CD4-positive, alpha-beta T cell (primary cell): ENCODE data around the gene ANKS1B. TPM values are rescaled to one million over a fixed set of nuclear protein-coding genes. Genes with fewer than 3 reads are reported as not detected.

Source experiments
- ATAC-seq: fragments of 200-7000 bp; cut with Tn5 transposase; one replicate; pipeline ENCODE4 v1.10.0; 2022; ENCODE audit warnings: mild to moderate bottlenecking; ENCODE audit not compliant: poor library complexity
- CTCF ChIA-PET: fragments of 350-600 bp; sonication (Branson Sonifier 250); formaldehyde crosslinking; loops from one replicate; lab custom pipeline; 2021; ENCODE audit warnings: antibody characterized with exemption, inconsistent platforms; lab: Charles Lee
- POLR2A ChIA-PET: fragments of 350-600 bp; sonication (Branson Sonifier 250); formaldehyde crosslinking; loops from one replicate; lab custom pipeline; 2021; ENCODE audit warnings: antibody characterized with exemption, inconsistent platforms; lab: Charles Lee
- DNase-seq, 14 experiments: peaks; one replicate each; pipeline ENCODE4 v3.0.0-alpha.2; 2013 to 2020; ENCODE audit warnings: mixed read lengths in 2 of 14
- H3K27ac ChIP-seq, 2 donors: one replicate each; pipeline versions ENCODE4 v1.5.1 to v1.7.0; 2013; ENCODE audit warnings: low read length in 2 of 2, low read depth in 1 of 2, mild to moderate bottlenecking in 1 of 2
- H3K27me3 ChIP-seq, 2 experiments: 1 replicate in 1 of 2; 2 replicates in 1 of 2; pipeline versions ENCODE4 v1.6.1 to v1.7.0; 2013; ENCODE audit warnings: low read length in 2 of 2, control low read depth in 1 of 2, mild to moderate bottlenecking in 1 of 2, moderate library complexity in 1 of 2; ENCODE audit not compliant: insufficient read depth in 2 of 2, control insufficient read depth in 1 of 2
- H3K36me3 ChIP-seq: one replicate; pipeline ENCODE4 v1.6.1; 2013; ENCODE audit warnings: low read length, control low read depth; ENCODE audit not compliant: insufficient read depth
- H3K4me1 ChIP-seq: one replicate; pipeline ENCODE4 v1.6.1; 2013; ENCODE audit warnings: low read length, control low read depth; ENCODE audit not compliant: insufficient read depth
- H3K4me3 ChIP-seq: one replicate; pipeline ENCODE4 v1.5.1; 2013; ENCODE audit warnings: mild to moderate bottlenecking, low read length, moderate library complexity
- H3K9me3 ChIP-seq, 2 experiments: 1 replicate in 1 of 2; 2 replicates in 1 of 2; pipeline versions ENCODE4 v1.6.1 to v1.7.0; 2013; ENCODE audit warnings: low read length in 2 of 2, mild to moderate bottlenecking in 2 of 2, control low read depth in 1 of 2, moderate library complexity in 1 of 2; ENCODE audit not compliant: control insufficient read depth in 1 of 2, insufficient read depth in 1 of 2
- H3K27ac Mint-ChIP-seq: one replicate; pipeline ENCODE4 v1.8.0; 2020; ENCODE audit warnings: mixed read lengths
- H3K27me3 Mint-ChIP-seq: one replicate; pipeline ENCODE4 v1.8.0; 2021; ENCODE audit warnings: mixed read lengths
- H3K36me3 Mint-ChIP-seq: one replicate; pipeline ENCODE4 v1.8.0; 2021; ENCODE audit warnings: low read depth, mixed read lengths
- H3K4me1 Mint-ChIP-seq: one replicate; pipeline ENCODE4 v1.8.0; 2021; ENCODE audit warnings: low read depth, mixed read lengths
- H3K4me3 Mint-ChIP-seq: one replicate; pipeline ENCODE4 v1.8.0; 2020; ENCODE audit warnings: mild to moderate bottlenecking, mixed read lengths
- H3K9me3 Mint-ChIP-seq: one replicate; pipeline ENCODE4 v1.8.0; 2020; ENCODE audit warnings: mixed read lengths
- CTCF ChIP-seq: fragments of 200-600 bp; IDR thresholded peaks from one replicate; pipeline ENCODE4 v1.8.0; 2022; ENCODE audit warnings: antibody characterized with exemption, mild to moderate bottlenecking
- intact Hi-C, 2 experiments: fragments of 100-400 bp; cut with DNase I in 1 of 2; cut with micrococcal nuclease in 1 of 2; formaldehyde crosslinking; loops; one replicate each; pipeline versions ENCODE4 v1.15.1 to v1.9.0; 2023 to 2025; cut with DNase I, micrococcal nuclease
- total RNA-seq, 174 experiments: library from RNA in 2 of 174; stranded (reverse) in 2 of 174; gene quantifications; one replicate each; pipeline ENCODE4 v1.2.3 and lab custom pipeline; 2021 to 2026

ANKS1B gene
- total RNA-seq, 2 experiments from 2014 or later, result 0.16 to 1.1 TPM

DNA sequence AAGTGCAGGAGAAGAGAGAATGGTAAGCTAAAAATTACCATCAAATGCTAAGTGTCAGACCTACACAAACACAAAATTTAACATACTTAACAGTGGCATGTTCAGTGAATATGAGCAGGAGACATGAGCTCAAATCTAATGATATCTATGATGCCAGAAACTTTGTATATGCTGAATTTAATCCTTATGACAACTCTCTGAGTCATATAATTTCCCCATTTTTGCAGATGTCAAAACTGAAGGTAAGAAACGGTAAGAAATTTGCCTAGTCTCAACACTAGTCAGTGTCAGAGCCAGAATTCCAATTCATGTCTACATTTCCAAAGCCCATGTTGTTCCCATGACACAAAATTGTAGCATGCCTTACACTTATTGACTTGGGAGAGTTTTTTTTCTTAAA is 963.9 kb downstream of the ANKS1B start:
- H3K27me3 ChIP-seq, result peaks cover 0 to 8% of the 10 kb centered on the region in 2 experiments
- intact Hi-C loops, result no loop called here
- DNase-seq, result no peak

GRCh38 chr12:99019798-99020197 is 964.9 kb downstream of the ANKS1B start:
- H3K27me3 ChIP-seq, result peaks cover 0 to 7% of the 10 kb centered on the region in 2 experiments
- H3K36me3 ChIP-seq, result no peaks in the 10 kb centered on the region
- ChIA-PET CTCF (no interaction called here), POLR2A (no interaction called here)
- H3K4me1 ChIP-seq, result no peaks in the 10 kb centered on the region
- Mint-ChIP-seq H3K27me3 (peaks cover 9% of the 10 kb centered on the region), H3K36me3 (no peaks in the 10 kb centered on the region), H3K4me1 (no peaks in the 10 kb centered on the region), H3K27ac (no peak overlapping the region), H3K4me3 (no peak overlapping the region), H3K9me3 (peaks cover 2% of the 10 kb centered on the region)
- no peak overlapping the region for H3K4me3 ChIP-seq
- DNase-seq (no peak), ATAC-seq (no peak)
- TF ChIP-seq CTCF, result no peak
- intact Hi-C loops, result no loop called here
- no peak overlapping the region for H3K27ac ChIP-seq
- H3K9me3 ChIP-seq, result no peaks in the 10 kb centered on the region

More for the DNA sequence above, 963.9 kb downstream of the ANKS1B start:
- Mint-ChIP-seq H3K4me3 (no peak overlapping the region), H3K9me3 (no peaks in the 10 kb centered on the region), H3K4me1 (no peaks in the 10 kb centered on the region), H3K36me3 (no peaks in the 10 kb centered on the region), H3K27me3 (peaks cover 10% of the 10 kb centered on the region), H3K27ac (no peak overlapping the region)
- Histone ChIP-seq H3K36me3 (no peaks in the 10 kb centered on the region), H3K4me3 (no peak overlapping the region), H3K27ac (no peak overlapping the region), H3K9me3 (no peaks in the 10 kb centered on the region), H3K4me1 (no peaks in the 10 kb centered on the region)
- CTCF ChIA-PET, result no interaction called here
- POLR2A ChIA-PET, result no interaction called here
- no peak for TF ChIP-seq CTCF
- no peak for ATAC-seq

DNA sequence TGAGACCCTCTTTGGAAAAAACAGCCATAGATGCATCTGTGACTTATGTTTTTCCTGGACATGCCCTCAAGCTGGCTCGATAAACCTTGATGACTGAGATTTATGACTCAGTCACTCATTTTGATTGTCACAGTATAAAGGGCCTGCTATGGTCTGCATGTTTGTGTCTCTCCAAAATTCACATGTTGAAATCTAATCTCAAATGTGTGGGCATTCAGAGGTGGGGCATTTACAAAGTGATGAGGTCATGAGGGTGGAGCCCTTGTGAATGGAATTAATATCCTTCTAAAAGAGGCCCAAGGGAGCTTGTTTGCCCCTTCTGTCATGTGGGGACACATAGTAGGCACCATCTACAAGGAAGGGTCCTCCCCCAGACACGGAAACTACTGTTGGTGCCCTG is 966.8 kb downstream of the ANKS1B start:
- Histone ChIP-seq H3K4me1 (no peaks in the 10 kb centered on the region), H3K9me3 (no peaks in the 10 kb centered on the region), H3K27me3 (no peaks in the 10 kb centered on the region), H3K36me3 (no peaks in the 10 kb centered on the region), H3K27ac (no peak overlapping the region), H3K4me3 (no peak overlapping the region)
- CTCF ChIA-PET, result no interaction called here
- H3K36me3 Mint-ChIP-seq, result no peaks in the 10 kb centered on the region
- no peaks in the 10 kb centered on the region for H3K4me1 Mint-ChIP-seq
- intact Hi-C loops, result no loop called here
- POLR2A ChIA-PET, result no interaction called here
- TF ChIP-seq CTCF, result no peak
- no peak overlapping the region for H3K27ac Mint-ChIP-seq
- ATAC-seq (no peak), DNase-seq (no peak)
- H3K27me3 Mint-ChIP-seq, result peaks cover 12% of the 10 kb centered on the region
- peaks cover 7% of the 10 kb centered on the region for H3K9me3 Mint-ChIP-seq
- no peak overlapping the region for H3K4me3 Mint-ChIP-seq
